Choroid plexus epithelial cell (primary cell): ENCODE results near the gene CCDC71.

ENCODE experiments used
- DNase-seq: peaks from one replicate; pipeline ENCODE4 v3.0.0-alpha.2; 2010; ENCODE audit warnings: low read depth
- H3K4me3 ChIP-seq: 2 replicates; pipeline ENCODE4 v1.5.1; 2011; ENCODE audit warnings: low read depth, mild to moderate bottlenecking, control low read depth, low read length, moderate library complexity
- TF ChIP-seq, protein P1 (sequence below): conservative IDR thresholded peaks from 2 replicates; pipeline ENCODE4 v1.5.1; 2011; ENCODE audit warnings: low read depth, mild to moderate bottlenecking, control low read depth, inconsistent platforms, low read length, moderate library complexity

Gene CCDC71

DNA sequence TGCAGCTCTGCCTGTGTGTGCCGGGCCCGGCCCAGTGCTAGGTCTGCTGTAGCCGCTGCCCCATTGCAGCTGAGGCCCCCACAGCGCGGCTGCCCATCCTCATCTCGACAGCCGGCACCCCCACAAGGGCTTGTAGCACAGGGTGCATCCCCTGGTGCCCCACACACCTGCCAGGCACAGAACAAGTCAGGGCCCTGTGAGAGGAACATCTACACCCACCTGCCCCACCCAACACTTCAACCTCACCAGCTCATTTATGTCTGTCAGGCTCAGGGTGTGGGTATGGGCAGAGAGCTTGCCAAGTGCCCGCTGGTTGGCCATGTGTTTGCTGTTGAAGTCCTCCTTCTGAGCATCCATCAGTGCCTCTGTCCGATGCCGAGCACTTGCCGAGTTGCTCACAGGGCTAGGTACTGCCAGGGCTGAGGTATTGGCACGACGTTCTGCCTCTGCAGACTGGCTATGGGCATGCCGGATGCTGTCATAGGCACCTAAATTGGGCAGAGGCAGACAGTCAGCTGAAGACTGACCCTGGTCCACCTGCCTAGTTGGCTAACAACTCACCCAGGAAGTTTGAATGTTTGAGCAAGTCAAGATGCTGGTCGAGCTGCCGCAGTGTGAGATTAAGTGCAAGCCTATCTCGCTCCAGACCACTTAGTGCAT, 43.1 kb downstream of the CCDC71 start:
- TF ChIP-seq, protein P1, sequence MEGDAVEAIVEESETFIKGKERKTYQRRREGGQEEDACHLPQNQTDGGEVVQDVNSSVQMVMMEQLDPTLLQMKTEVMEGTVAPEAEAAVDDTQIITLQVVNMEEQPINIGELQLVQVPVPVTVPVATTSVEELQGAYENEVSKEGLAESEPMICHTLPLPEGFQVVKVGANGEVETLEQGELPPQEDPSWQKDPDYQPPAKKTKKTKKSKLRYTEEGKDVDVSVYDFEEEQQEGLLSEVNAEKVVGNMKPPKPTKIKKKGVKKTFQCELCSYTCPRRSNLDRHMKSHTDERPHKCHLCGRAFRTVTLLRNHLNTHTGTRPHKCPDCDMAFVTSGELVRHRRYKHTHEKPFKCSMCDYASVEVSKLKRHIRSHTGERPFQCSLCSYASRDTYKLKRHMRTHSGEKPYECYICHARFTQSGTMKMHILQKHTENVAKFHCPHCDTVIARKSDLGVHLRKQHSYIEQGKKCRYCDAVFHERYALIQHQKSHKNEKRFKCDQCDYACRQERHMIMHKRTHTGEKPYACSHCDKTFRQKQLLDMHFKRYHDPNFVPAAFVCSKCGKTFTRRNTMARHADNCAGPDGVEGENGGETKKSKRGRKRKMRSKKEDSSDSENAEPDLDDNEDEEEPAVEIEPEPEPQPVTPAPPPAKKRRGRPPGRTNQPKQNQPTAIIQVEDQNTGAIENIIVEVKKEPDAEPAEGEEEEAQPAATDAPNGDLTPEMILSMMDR, result no peak
- no peak for DNase-seq
- H3K4me3 ChIP-seq, result no peak overlapping the region

DNA sequence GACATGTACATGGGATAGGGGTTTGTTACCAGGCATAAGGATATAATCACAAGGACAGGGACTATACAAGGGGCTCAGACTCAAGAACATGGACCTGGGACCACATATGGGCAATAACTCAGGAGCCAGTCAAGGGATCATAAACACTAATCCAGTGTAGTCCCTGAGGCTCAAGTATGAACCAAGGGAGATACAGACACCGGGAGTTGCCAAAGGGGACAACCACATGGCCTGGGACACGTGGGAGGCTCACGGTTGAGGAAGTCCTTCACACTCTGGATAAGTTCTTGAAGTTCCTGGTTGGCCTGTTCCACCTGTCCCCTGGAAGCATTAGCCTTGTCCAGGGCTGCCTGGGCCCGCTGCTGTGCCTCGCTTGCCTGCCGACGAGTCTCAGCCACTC, 43.7 kb downstream of the CCDC71 start:
- TF ChIP-seq, protein P1, result no peak
- DNase-seq, result no peak
- H3K4me3 ChIP-seq, result no peak overlapping the region

DNA sequence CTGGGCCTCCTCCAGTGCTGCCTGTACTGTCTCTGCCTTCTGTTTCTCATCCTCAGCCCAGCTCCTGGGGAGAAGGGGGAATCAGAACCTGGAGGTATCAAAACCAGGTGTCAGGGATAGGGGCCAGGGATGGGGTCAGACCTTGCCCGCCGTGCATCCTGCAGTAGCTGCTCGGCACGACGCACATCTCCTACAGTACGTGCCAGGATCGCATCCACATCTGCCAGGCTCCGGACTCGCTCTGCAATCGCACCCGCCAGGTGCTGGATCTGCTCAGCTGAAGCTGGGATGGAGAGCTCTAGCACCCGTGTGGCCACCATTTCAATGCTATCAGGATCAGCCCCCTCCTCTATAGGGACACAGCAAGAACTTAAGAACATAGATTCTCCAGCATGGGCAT, 44.1 kb downstream of the CCDC71 start:
- DNase-seq, result no peak
- no peak overlapping the region for H3K4me3 ChIP-seq
- TF ChIP-seq, protein P1, result no peak

DNA sequence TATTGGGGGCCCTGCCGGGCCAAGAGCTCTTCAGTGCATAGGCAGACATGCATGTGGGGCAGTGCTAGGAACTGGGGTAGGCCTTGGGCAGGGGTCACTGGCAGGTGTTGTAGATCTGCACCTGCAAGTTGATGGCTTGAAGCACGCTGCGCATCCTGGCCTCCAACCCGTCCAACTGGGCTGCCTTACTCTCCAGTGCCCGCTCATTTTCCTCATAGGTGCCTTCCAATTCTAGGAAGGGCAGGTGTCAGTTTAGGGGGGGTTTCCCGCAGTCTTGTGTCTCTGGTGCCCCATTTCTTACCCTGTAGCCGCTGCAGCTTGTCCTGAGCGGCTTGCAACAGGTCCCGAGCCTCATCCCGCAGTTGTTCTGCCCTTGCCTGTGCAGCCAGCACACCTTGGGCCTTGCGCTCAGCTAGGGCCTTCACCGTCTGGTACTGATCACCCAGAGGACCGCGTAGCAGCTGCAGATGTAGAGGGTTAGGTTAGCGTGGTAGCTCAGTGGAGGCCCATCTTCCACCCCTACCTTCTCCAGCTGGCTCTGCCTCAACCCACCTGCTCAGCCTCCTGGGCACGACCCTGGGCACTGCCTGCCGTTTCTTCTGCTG, 44.9 kb downstream of the CCDC71 start:
- TF ChIP-seq, protein P1, result no peak
- no peak for DNase-seq
- peak overlapping the region; percentile 98 for H3K4me3 ChIP-seq

DNA sequence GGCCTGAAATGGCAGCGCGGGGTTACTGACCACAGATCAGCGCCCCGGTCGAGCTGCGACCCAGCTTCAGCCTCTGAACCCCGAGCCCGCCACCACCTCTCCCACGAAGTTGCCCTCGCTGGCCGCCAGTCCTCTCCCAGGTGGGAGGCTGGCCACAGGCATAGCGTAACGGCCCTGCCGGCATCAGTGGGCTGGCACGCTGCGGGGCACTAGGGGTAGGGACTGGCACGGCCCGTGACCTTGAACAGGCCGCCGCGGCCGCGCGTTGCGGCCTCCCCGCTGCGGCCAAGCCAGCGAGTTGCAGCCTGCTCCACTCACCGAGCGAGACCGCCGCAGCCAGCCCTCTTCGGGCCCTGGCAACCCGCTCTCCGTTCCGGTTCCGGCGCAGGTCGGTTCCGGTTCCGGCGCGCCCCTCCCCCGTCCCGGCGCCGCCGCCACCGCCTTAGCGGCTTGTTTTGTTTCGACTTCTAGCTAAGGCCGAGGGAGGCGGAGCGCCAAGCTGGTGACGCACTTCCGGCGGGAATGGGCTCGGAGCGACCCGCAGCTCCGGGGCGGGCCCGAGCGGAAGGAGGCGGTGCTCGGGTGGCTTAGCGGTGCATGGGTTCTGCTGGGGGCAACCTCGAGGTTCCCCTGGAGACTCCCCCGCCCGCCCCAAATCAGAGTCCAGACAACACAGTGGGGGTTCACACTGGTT, 45.5 kb downstream of the CCDC71 start, which contains the start of gene USP19:
Gene USP19 (minus strand): TSS at position 386 of the 694 bp plus-strand sequence. CDS start 1,678 bp downstream, outside the sequence.
- peak within 1 kb of the TSS; percentile 98 for H3K4me3 ChIP-seq
- peak; percentile 93 for DNase-seq
- TF ChIP-seq, protein P1, result no peak

DNA sequence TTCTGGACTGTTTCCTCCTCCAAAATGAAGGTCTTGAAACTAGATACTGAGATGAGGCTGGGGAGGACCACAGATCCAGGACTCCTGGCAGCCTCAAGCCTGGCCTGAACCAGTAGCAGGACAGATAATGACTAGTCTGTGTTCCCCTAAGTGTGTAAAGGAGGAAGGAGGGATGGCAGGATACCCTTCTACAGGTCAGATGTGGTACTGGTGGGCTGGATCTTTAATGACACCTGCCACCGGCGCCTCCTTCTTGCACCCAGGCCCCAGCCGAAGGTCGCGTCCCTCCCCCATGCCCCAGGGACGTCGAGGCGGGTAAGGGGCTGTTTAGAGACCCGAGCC, 46.1 kb downstream of the CCDC71 start:
- TF ChIP-seq, protein P1, result no peak
- DNase-seq, result peak; percentile 15
- peak overlapping the region; percentile 98 for H3K4me3 ChIP-seq
